Liver (tissue), 3 donors: ENCODE results near the gene CFDP1.

Experiments
- CTCF ChIP-seq: fragments of 150-350 bp; IDR thresholded peaks from 2 replicates; pipeline ENCODE4 v1.5.1; 2017; ENCODE audit warnings: improper control_type of control experiment, low read depth, low read length; ENCODE audit not compliant: missing input control
- HNF4A ChIP-seq, 2 donors: conservative IDR thresholded peaks; 2 replicates each; pipeline ENCODE4 v1.6.1; 2016; ENCODE audit warnings: antibody characterized with exemption in 2 of 2, mild to moderate bottlenecking in 2 of 2
- SP1 ChIP-seq: IDR thresholded peaks from 2 replicates; pipeline ENCODE4 v1.6.1; 2018; ENCODE audit warnings: antibody characterized with exemption, mild to moderate bottlenecking
- ZBTB33 ChIP-seq: IDR thresholded peaks from 2 replicates; pipeline ENCODE4 v1.6.1; 2016; ENCODE audit warnings: antibody characterized with exemption
- donor health status: healthy.
- donor health status: healthy.

- TF ChIP-seq HNF4A (conservative IDR thresholded peaks at IDR 0.05) (no peak), CTCF (no peak), ZBTB33 (no peak), SP1 (no peak)
Measured at GRCh38 chr16:75282466-75283281, 150.6 kb downstream of the CFDP1 start.
